Right lobe of liver (tissue), 6 donors: ENCODE results near the gene ABHD5. TPM values are rescaled to one million over a fixed set of nuclear protein-coding genes. Genes with fewer than 3 reads are reported as not detected.
A peak's percentile ranks its signal among the peaks of the same experiment; 100 is the strongest.

Experiments
- ATAC-seq, 4 donors: fragments of 200-7000 bp; cut with Tn5 transposase; one replicate each; pipeline ENCODE4 v1.9.1; 2020; ENCODE audit warnings: mild to moderate bottlenecking in 4 of 4, moderate library complexity in 4 of 4
- DNase-seq, 3 donors: peaks; one replicate each; pipeline ENCODE4 v3.0.0-alpha.2; 2020
- H3K27ac ChIP-seq, 3 donors: fragments of 200-600 bp; one replicate each; pipeline ENCODE4 v1.8.0; 2022
- H3K27me3 ChIP-seq, 2 donors: fragments of 200-600 bp; one replicate each; pipeline ENCODE4 v1.8.0; 2022
- H3K36me3 ChIP-seq, 4 donors: fragments of 200-600 bp; sonication (generic) in 1 of 4; one replicate each; pipeline versions ENCODE4 v1.5.1 to v1.8.0; 2017 to 2022; ENCODE audit warnings: control low read depth in 1 of 4
- H3K4me1 ChIP-seq, 4 donors: fragments of 200-600 bp; sonication (generic) in 1 of 4; one replicate each; pipeline versions ENCODE4 v1.5.1 to v1.8.0; 2017 to 2022; ENCODE audit warnings: control low read depth in 1 of 4
- H3K4me3 ChIP-seq, 3 donors: fragments of 200-600 bp; one replicate each; pipeline ENCODE4 v1.8.0; 2022
- H3K9me3 ChIP-seq, 4 donors: fragments of 200-600 bp; sonication (generic) in 1 of 4; one replicate each; pipeline versions ENCODE4 v1.5.1 to v1.8.0; 2017 to 2022; ENCODE audit warnings: control low read depth in 1 of 4
- POLR2A ChIP-seq: fragments of 450-650 bp; IDR thresholded peaks from one replicate; pipeline ENCODE4 v1.6.1; 2017; ENCODE audit warnings: antibody characterized with exemption, mild to moderate bottlenecking
- WGBS: methylation state at CpG from one replicate; pipeline ENCODE4 v1.1.6; 2018; ENCODE audit warnings: low coverage, low lambda C conversion rate; ENCODE audit not compliant: insufficient coverage; ENCODE audit errors: missing lambda C conversion rate; 5-methylcytosine and 5-hydroxymethylcytosine counted together
- intact Hi-C, 2 donors: fragments of 100-400 bp; cut with DNase I; formaldehyde crosslinking; loops; one replicate each; pipeline versions ENCODE4 v1.11.2 to v1.14.1; 2022
- total RNA-seq, 6 experiments: library from RNA; depleted of rRNA in 2 of 6; stranded (reverse); fragments of >200 nt in 2 of 6; fragmentation: NEBNext Ultra II Directional in 3 of 6; extraction: Animal tissue kit (Norgen Biotek cat#: 25700) in 3 of 6; gene quantifications; one replicate each; pipeline versions ENCODE4 v1.1.0 to v1.2.4, GENCODE V29; 2016 to 2023
- TF ChIP-seq, protein P1 (sequence below), 4 donors: fragments of 200-600 bp in 3 of 4; fragments of 450-650 bp in 1 of 4; IDR thresholded peaks; one replicate each; pipeline versions ENCODE4 v1.5.1 to v1.8.0; 2016 to 2022; ENCODE audit warnings: antibody characterized with exemption in 4 of 4, mild to moderate bottlenecking in 2 of 4
- donor health status: DM: no; HTN: yes; CAD: no.
- donor health status: DM: no; HTN: no; CAD: no.
- donor health status: DM: no; HTN: no; CAD: no.
- donor health status: DM: no; HTN: yes; CAD: no.
- donor health status: DM: no; HTN: yes; CAD: no.

Gene ABHD5
- total RNA-seq, 6 experiments from 2014 or later = 10.8 to 23.0 (median 14.6) TPM

GRCh38 chr3:43696881-43697280, 6.1 kb downstream of the ABHD5 start:
- TF ChIP-seq POLR2A = no peak
- TF ChIP-seq, protein P1, sequence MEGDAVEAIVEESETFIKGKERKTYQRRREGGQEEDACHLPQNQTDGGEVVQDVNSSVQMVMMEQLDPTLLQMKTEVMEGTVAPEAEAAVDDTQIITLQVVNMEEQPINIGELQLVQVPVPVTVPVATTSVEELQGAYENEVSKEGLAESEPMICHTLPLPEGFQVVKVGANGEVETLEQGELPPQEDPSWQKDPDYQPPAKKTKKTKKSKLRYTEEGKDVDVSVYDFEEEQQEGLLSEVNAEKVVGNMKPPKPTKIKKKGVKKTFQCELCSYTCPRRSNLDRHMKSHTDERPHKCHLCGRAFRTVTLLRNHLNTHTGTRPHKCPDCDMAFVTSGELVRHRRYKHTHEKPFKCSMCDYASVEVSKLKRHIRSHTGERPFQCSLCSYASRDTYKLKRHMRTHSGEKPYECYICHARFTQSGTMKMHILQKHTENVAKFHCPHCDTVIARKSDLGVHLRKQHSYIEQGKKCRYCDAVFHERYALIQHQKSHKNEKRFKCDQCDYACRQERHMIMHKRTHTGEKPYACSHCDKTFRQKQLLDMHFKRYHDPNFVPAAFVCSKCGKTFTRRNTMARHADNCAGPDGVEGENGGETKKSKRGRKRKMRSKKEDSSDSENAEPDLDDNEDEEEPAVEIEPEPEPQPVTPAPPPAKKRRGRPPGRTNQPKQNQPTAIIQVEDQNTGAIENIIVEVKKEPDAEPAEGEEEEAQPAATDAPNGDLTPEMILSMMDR (IDR thresholded peaks at IDR 0.05) = no peak
- H3K27me3 ChIP-seq = no peaks in the 10 kb centered on the region
- WGBS = 82% methylated on average over 1 of the region's 1 CpG
- H3K4me1 ChIP-seq = peaks cover 0 to 52% (median 18%) of the 10 kb centered on the region in 4 donors
- ATAC-seq (no peak), DNase-seq (no peak)
- no peak overlapping the region for H3K4me3 ChIP-seq
- intact Hi-C loops = no loop called here
- H3K27ac ChIP-seq = peak overlapping the region in 1 of 3 donors; percentile 3
- no peaks in the 10 kb centered on the region for H3K9me3 ChIP-seq
- no peaks in the 10 kb centered on the region for H3K36me3 ChIP-seq

DNA sequence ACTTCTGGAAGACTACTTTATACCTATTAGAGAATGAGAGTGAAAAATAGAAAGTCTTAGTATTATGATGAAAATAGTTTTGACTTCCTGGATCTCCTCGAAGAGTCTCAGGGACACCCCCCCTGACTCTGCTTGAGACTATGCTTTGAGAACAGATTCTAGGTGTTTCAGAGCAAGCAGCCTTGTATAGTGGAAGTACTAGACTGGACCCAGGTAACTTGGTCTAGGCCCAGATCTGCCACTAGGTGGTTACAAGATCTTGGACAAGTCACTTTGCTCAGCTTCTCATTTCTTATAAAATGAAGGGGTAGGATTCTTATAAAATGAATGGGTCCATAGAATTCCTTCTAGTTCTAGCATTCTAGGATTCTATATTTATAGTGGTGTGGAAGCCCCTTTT, 9.1 kb downstream of the ABHD5 start:
- Histone ChIP-seq H3K36me3 (peaks cover 0 to 7% (median 0%) of the 10 kb centered on the region in 4 donors), H3K4me3 (no peak overlapping the region), H3K9me3 (no peaks in the 10 kb centered on the region), H3K27ac (no peak overlapping the region), H3K27me3 (no peaks in the 10 kb centered on the region), H3K4me1 (peaks cover 0 to 32% (median 15%) of the 10 kb centered on the region in 4 donors)
- DNase-seq (no peak), ATAC-seq (no peak)
- TF ChIP-seq POLR2A = no peak
- TF ChIP-seq, protein P1 (IDR thresholded peaks at IDR 0.05) = peak in 2 of 4 donors; percentile 11 to 22
- WGBS = 21% methylated on average over 1 of the region's 1 CpG
- intact Hi-C loops = no loop called here

DNA sequence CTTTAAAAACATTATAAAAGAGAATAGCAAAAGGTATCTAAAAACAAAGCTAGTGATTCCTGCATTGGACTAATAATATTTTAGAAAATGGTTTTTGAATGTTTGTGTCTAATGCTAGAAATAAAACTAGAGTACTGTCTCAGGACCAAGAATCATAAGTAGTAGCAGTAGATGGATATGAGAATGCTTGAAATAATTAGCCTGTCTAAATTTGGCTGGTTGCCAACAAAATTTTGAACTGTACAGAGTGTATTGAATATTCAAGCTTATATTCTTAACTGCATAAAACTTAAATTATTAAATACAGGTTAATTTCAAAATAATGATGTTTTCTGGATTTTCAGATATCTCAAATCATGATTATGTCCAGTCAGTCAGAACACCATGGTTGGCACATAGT, 14.0 kb downstream of the ABHD5 start:
- Histone ChIP-seq H3K27me3 (no peaks in the 10 kb centered on the region), H3K4me3 (no peak overlapping the region), H3K9me3 (no peaks in the 10 kb centered on the region), H3K4me1 (peaks cover 0 to 22% (median 5%) of the 10 kb centered on the region in 4 donors), H3K36me3 (peaks cover 0 to 7% (median 0%) of the 10 kb centered on the region in 4 donors), H3K27ac (no peak overlapping the region)
- DNase-seq (no peak), ATAC-seq (no peak)
- TF ChIP-seq, protein P1 (IDR thresholded peaks at IDR 0.05) = no peak
- intact Hi-C loops = no loop called here

DNA sequence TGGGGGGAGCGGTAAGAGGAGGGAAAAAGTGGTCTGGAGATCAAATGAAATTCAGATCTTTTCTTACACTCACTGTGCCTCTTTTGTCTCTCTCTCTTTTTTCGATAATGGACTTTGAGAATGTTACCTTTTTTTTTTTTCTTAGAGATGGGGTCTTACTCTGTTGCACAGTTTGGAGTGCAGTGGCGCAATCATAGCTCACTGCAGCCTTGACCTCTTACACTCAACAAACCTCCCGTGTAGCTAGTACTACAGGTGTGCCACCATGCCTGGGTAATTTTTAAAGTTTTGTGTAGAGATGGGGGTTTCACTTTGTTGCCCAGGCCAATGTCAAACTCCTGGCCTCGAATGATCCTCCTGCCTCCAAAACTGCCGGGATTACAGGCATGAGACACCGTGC, 15.6 kb downstream of the ABHD5 start:
- intact Hi-C loops = no loop called here
- H3K4me3 ChIP-seq = no peak overlapping the region
- no peaks in the 10 kb centered on the region for H3K9me3 ChIP-seq
- TF ChIP-seq, protein P1 (IDR thresholded peaks at IDR 0.05) = no peak
- no peak for TF ChIP-seq POLR2A
- DNase-seq = no peak
- peaks cover 0 to 7% (median 0%) of the 10 kb centered on the region in 4 donors for H3K36me3 ChIP-seq
- H3K27me3 ChIP-seq = no peaks in the 10 kb centered on the region
- no peak overlapping the region for H3K27ac ChIP-seq
- WGBS = 62% methylated on average over 7 of the region's 7 CpGs
- H3K4me1 ChIP-seq = peaks cover 0 to 24% (median 6%) of the 10 kb centered on the region in 4 donors
- ATAC-seq = peak; percentile 27 to 69 (median 48)

GRCh38 chr3:43707266-43707665, 16.5 kb downstream of the ABHD5 start:
- Histone ChIP-seq H3K27ac (no peak overlapping the region), H3K36me3 (peaks cover 0 to 12% (median 2%) of the 10 kb centered on the region in 4 donors), H3K4me3 (no peak overlapping the region), H3K9me3 (no peaks in the 10 kb centered on the region), H3K27me3 (no peaks in the 10 kb centered on the region), H3K4me1 (peaks cover 0 to 24% (median 6%) of the 10 kb centered on the region in 4 donors)
- ATAC-seq (peak in 1 of 4 donors; percentile 14), DNase-seq (no peak)
- intact Hi-C loops = no loop called here
- WGBS = 58% methylated on average over 2 of the region's 2 CpGs
- TF ChIP-seq, protein P1 (IDR thresholded peaks at IDR 0.05) = no peak
- TF ChIP-seq POLR2A = no peak
